Stomach (tissue), 9 donors: ENCODE results near the gene GRK1. TPM values are rescaled to one million over a fixed set of nuclear protein-coding genes. Genes with fewer than 3 reads are reported as not detected.
"Not testable (repeated sequence)": the region's sequence is repeated elsewhere in the genome, so short reads cannot be mapped to it uniquely, and the experiment has no call there.

Experiments used
- DNase-seq, 2 donors: peaks; one replicate each; pipeline versions ENCODE4 v3.0.0 to v3.0.0-alpha.2; 2013 to 2019
- H3K27ac ChIP-seq, 5 donors: fragments of 200-600 bp in 4 of 5; sonication (generic) in 4 of 5; one replicate each; pipeline ENCODE4 v1.5.1; 2013 to 2019; ENCODE audit warnings: mild to moderate bottlenecking in 1 of 5, moderate library complexity in 1 of 5
- H3K27me3 ChIP-seq, 3 donors: fragments of 200-600 bp; sonication (generic); one replicate each; pipeline ENCODE4 v1.5.1; 2017 to 2019; ENCODE audit warnings: mixed run types in 1 of 3
- H3K36me3 ChIP-seq, 4 donors: fragments of 200-600 bp; sonication (generic); 1 replicate in 3 of 4; 2 replicates in 1 of 4; pipeline ENCODE4 v1.5.1; 2016 to 2019
- H3K4me1 ChIP-seq, 4 donors: fragments of 200-600 bp; sonication (generic); one replicate each; pipeline ENCODE4 v1.5.1; 2016 to 2019
- H3K4me3 ChIP-seq, 4 donors: fragments of 200-600 bp; sonication (generic) in 3 of 4; one replicate each; pipeline ENCODE4 v1.5.1; 2016 to 2019; ENCODE audit warnings: mild to moderate bottlenecking in 1 of 4
- H3K9me3 ChIP-seq, 4 donors: fragments of 200-600 bp; sonication (generic); one replicate each; pipeline ENCODE4 v1.5.1; 2016 to 2019
- CTCF ChIP-seq, 7 experiments: fragments of 450-650 bp in 4 of 7; fragments of 200-600 bp in 3 of 7; sonication (generic) in 3 of 7; IDR thresholded peaks; one replicate each; pipeline ENCODE4 v1.5.1; 2016 to 2019; ENCODE audit warnings: antibody characterized with exemption in 7 of 7, control low read depth in 2 of 7, mild to moderate bottlenecking in 1 of 7
- EP300 ChIP-seq: sonication (generic); formaldehyde crosslinking; IDR thresholded peaks from one replicate; pipeline ENCODE4 v1.6.1; 2017; ENCODE audit warnings: antibody characterized with exemption
- POLR2A ChIP-seq, 4 donors: fragments of 450-650 bp; IDR thresholded peaks; one replicate each; pipeline ENCODE4 v1.6.1; 2016; ENCODE audit warnings: antibody characterized with exemption in 4 of 4, control low read depth in 2 of 4, mild to moderate bottlenecking in 1 of 4, moderate library complexity in 1 of 4
- POLR2AphosphoS5 ChIP-seq, 3 donors: sonication (generic); formaldehyde crosslinking; IDR thresholded peaks; one replicate each; pipeline ENCODE4 v1.6.1; 2016; ENCODE audit warnings: antibody characterized with exemption in 3 of 3
- WGBS, 5 donors: extraction: QIAGEN DNeasy Blood & Tissue Kit in 3 of 5; methylation state at CpG; one replicate each; pipeline versions ENCODE4 v1.1.5 to v1.1.7; 2013 to 2018; 5-methylcytosine and 5-hydroxymethylcytosine counted together
- intact Hi-C: fragments of 100-400 bp; cut with DNase I; formaldehyde crosslinking; loops from one replicate; pipeline ENCODE4 v1.15.1; 2023; ENCODE audit warnings: low total_unique reads
- polyA plus RNA-seq, 3 donors: library from polyadenylated mRNA; stranded (reverse); fragments of 200-250 nt; gene quantifications; one replicate each; pipeline ENCODE4 v1.2.3, GENCODE V29; 2013
- total RNA-seq, 5 donors: library from RNA; depleted of rRNA; stranded (reverse); fragments of >200 nt; gene quantifications; one replicate each; pipeline versions ENCODE4 v1.1.0 to v1.2.3, GENCODE V29; 2014 to 2016
- donor health status: healthy with polysubstance abuse.
- donor health status: Bipolar disorder and iron deficiency.
- donor health status: healthy.

Gene GRK1
- total and polyA plus RNA-seq, 8 donors = not detected

GRCh38 chr13:113722921-113723320 lies 55.9 kb downstream of the GRK1 start:
- H3K36me3 ChIP-seq = no peaks in the 10 kb centered on the region
- intact Hi-C loops = no loop called here
- no peak for TF ChIP-seq POLR2AphosphoS5 (IDR thresholded peaks at IDR 0.05)
- no peak for TF ChIP-seq POLR2A (IDR thresholded peaks at IDR 0.05)
- no peak for TF ChIP-seq EP300
- TF ChIP-seq CTCF (IDR thresholded peaks at IDR 0.05) = no peak
- H3K9me3 ChIP-seq = no peaks in the 10 kb centered on the region
- H3K4me1 ChIP-seq = peaks cover 8 to 19% (median 14%) of the 10 kb centered on the region in 4 donors
- no peaks in the 10 kb centered on the region for H3K27me3 ChIP-seq
- 38 to 64% (median 45%) methylated on average over 7 to 10 of the region's 11 CpGs for WGBS, 5 donors
- H3K27ac ChIP-seq = no peak overlapping the region
- DNase-seq = peak in 1 of 2 donors; percentile 38
- no peak overlapping the region for H3K4me3 ChIP-seq

- DNase-seq = no peak
- H3K27me3 ChIP-seq = no peaks in the 10 kb centered on the region
- no peaks in the 10 kb centered on the region for H3K9me3 ChIP-seq
- TF ChIP-seq POLR2AphosphoS5 (IDR thresholded peaks at IDR 0.05) (no peak), EP300 (no peak), POLR2A (IDR thresholded peaks at IDR 0.05) (no peak), CTCF (IDR thresholded peaks at IDR 0.05) (no peak)
- H3K4me3 ChIP-seq = no peak overlapping the region
- 73 to 77% (median 77%) methylated on average over 13 of the region's 13 CpGs for WGBS, 5 donors
- peaks cover 8 to 19% (median 14%) of the 10 kb centered on the region in 4 donors for H3K4me1 ChIP-seq
- no peak overlapping the region for H3K27ac ChIP-seq
- intact Hi-C loops = no loop called here
- no peaks in the 10 kb centered on the region for H3K36me3 ChIP-seq
Measured at GRCh38 chr13:113723410-113724015, 56.5 kb downstream of the GRK1 start.

GRCh38 chr13:113724016-113724758 lies 57.2 kb downstream of the GRK1 start:
- Histone ChIP-seq H3K4me3 (peak overlapping the region; percentile 41 to 48 (median 48)), H3K27me3 (no peaks in the 10 kb centered on the region), H3K4me1 (peaks cover 8 to 19% (median 17%) of the 10 kb centered on the region in 4 donors), H3K36me3 (no peaks in the 10 kb centered on the region), H3K27ac (peak overlapping the region; percentile 66 to 81 (median 75)), H3K9me3 (no peaks in the 10 kb centered on the region)
- intact Hi-C loops = no loop called here
- TF ChIP-seq CTCF (IDR thresholded peaks at IDR 0.05) (no peak), POLR2A (IDR thresholded peaks at IDR 0.05) (no peak), EP300 (no peak), POLR2AphosphoS5 (IDR thresholded peaks at IDR 0.05) (no peak)
- DNase-seq = no peak
- 75 to 81% (median 79%) methylated on average over 23 to 30 of the region's 30 CpGs for WGBS, 5 donors

- H3K27ac ChIP-seq = peak overlapping the region; percentile 66 to 81 (median 75)
- H3K27me3 ChIP-seq = peaks cover 0 to 5% (median 0%) of the 10 kb centered on the region in 3 donors
- 3 to 12% (median 6%) methylated on average over 9 to 36 of the region's 36 CpGs for WGBS, 5 donors
- H3K4me3 ChIP-seq = peak overlapping the region; percentile 41 to 48 (median 48)
- intact Hi-C loops = no loop called here
- H3K36me3 ChIP-seq = no peaks in the 10 kb centered on the region
- H3K9me3 ChIP-seq = no peaks in the 10 kb centered on the region
- DNase-seq = peak; percentile 72 to 91
- H3K4me1 ChIP-seq = peaks cover 8 to 23% (median 17%) of the 10 kb centered on the region in 4 donors
- peak in 1 of 3 donors; percentile 9 for TF ChIP-seq POLR2AphosphoS5 (IDR thresholded peaks at IDR 0.05)
- peak in 5 of 7 experiments; percentile 65 to 85 (median 72) for TF ChIP-seq CTCF (IDR thresholded peaks at IDR 0.05)
- no peak for TF ChIP-seq EP300
- no peak for TF ChIP-seq POLR2A (IDR thresholded peaks at IDR 0.05)
Measured at GRCh38 chr13:113724780-113725315, 57.8 kb downstream of the GRK1 start.

GRCh38 chr13:113725329-113726105 lies 58.5 kb downstream of the GRK1 start:
- intact Hi-C loops = not testable (repeated sequence)

More at GRCh38 chr13:113725329-113726105, 58.5 kb downstream of the GRK1 start:
- H3K27ac ChIP-seq = peak overlapping the region in 4 of 5 donors; percentile 66 to 80 (median 74)
- H3K36me3 ChIP-seq, H3K9me3 ChIP-seq: not testable (repeated sequence)
- H3K4me1 ChIP-seq = peaks cover 8 to 23% (median 17%) of the 10 kb centered on the region in 4 donors
- peak overlapping the region; percentile 41 to 48 (median 48) for H3K4me3 ChIP-seq
- H3K27me3 ChIP-seq = peaks cover 0 to 10% (median 0%) of the 10 kb centered on the region in 3 donors
- DNase-seq = peak in 1 of 2 donors; percentile 44
- WGBS, 5 donors = 0 to 12% (median 4%) methylated on average over 3 to 35 of the region's 75 CpGs
